Measurements from ENCODE around the gene IL4R. TPM values are rescaled to one million over a fixed set of nuclear protein-coding genes. Genes with fewer than 3 reads are reported as not detected.
A peak's percentile ranks its signal among the peaks of the same experiment; 100 is the strongest.
"Not testable (repeated sequence)": the region's sequence is repeated elsewhere in the genome, so short reads cannot be mapped to it uniquely, and the experiment has no call there.

Gene IL4R
- total RNA-seq, 4 donors from 2014 or later: 84.9 to 97.9 (median 89.8) TPM

GRCh38 chr16:27268376-27269299 is 45.1 kb upstream of the IL4R start, which contains the start of gene NSMCE1:
TSS of gene NSMCE1 (minus strand) at chr16:27268772. CDS start at chr16:27257570, 11,202 bp downstream.
- peak in 2 of 4 donors; percentile 44 to 88 for TF ChIP-seq POLR2A (IDR thresholded peaks at IDR 0.05)
- TF ChIP-seq CTCF (IDR thresholded peaks at IDR 0.05): peak in 2 of 6 experiments; percentile 30 to 33
- Histone ChIP-seq H3K27ac (peak within 1 kb of the TSS; percentile 83 to 95 (median 90)), H3K9me3 (no peaks in the 10 kb centered on the region), H3K4me3 (peak within 1 kb of the TSS; percentile 69 to 95 (median 80)), H3K36me3 (no peaks in the 10 kb centered on the region), H3K4me1 (peaks cover 11 to 32% (median 12%) of the 10 kb centered on the region in 3 donors), H3K27me3 (no peaks in the 10 kb centered on the region)
- intact Hi-C loops (cut with DNase I): no loop called here
- 3 to 11% methylated on average over 27 to 39 of the region's 58 CpGs for WGBS, 2 donors
- peak; percentile 76 for DNase-seq

- Histone ChIP-seq H3K36me3 (no peaks in the 10 kb centered on the region), H3K4me3 (peak overlapping the region; percentile 69 to 95 (median 80)), H3K27me3 (no peaks in the 10 kb centered on the region), H3K27ac (peak overlapping the region; percentile 83 to 95 (median 90)), H3K4me1 (peaks cover 11 to 23% (median 12%) of the 10 kb centered on the region in 3 donors), H3K9me3 (no peaks in the 10 kb centered on the region)
- TF ChIP-seq POLR2A (IDR thresholded peaks at IDR 0.05): no peak
- TF ChIP-seq CTCF (IDR thresholded peaks at IDR 0.05): no peak
- no peak for DNase-seq
- 79% methylated on average over 7 to 9 of the region's 9 CpGs for WGBS, 2 donors
- intact Hi-C loops (cut with DNase I): no loop called here
Measured at GRCh38 chr16:27269300-27270150, 44.2 kb upstream of the IL4R start.

- Histone ChIP-seq H3K27me3 (no peaks in the 10 kb centered on the region), H3K27ac (no peak overlapping the region), H3K4me1 (peaks cover 11 to 23% (median 12%) of the 10 kb centered on the region in 3 donors), H3K4me3 (no peak overlapping the region), H3K36me3 (no peaks in the 10 kb centered on the region), H3K9me3 (no peaks in the 10 kb centered on the region)
- 83 to 89% methylated on average over 4 of the region's 4 CpGs for WGBS, 2 donors
- intact Hi-C loops (cut with DNase I): no loop called here
- TF ChIP-seq POLR2A (IDR thresholded peaks at IDR 0.05) (no peak), CTCF (IDR thresholded peaks at IDR 0.05) (no peak)
- DNase-seq: no peak
Measured at GRCh38 chr16:27270349-27270748, 43.4 kb upstream of the IL4R start.

GRCh38 chr16:27272076-27272475 is 41.7 kb upstream of the IL4R start:
- TF ChIP-seq CTCF (IDR thresholded peaks at IDR 0.05) (no peak), POLR2A (IDR thresholded peaks at IDR 0.05) (no peak)
- peaks cover 11 to 23% (median 12%) of the 10 kb centered on the region in 3 donors for H3K4me1 ChIP-seq
- WGBS, 2 donors: 87 to 90% methylated on average over 4 of the region's 4 CpGs

GRCh38 chr16:27272697-27273096 is 41.1 kb upstream of the IL4R start:
- intact Hi-C loops (cut with DNase I): not testable (repeated sequence)

More at GRCh38 chr16:27272076-27272475, 41.7 kb upstream of the IL4R start:
- no peaks in the 10 kb centered on the region for H3K9me3 ChIP-seq
- H3K36me3 ChIP-seq: no peaks in the 10 kb centered on the region
- no peak for DNase-seq
- intact Hi-C loops (cut with DNase I): no loop called here
- no peaks in the 10 kb centered on the region for H3K27me3 ChIP-seq
- H3K4me3 ChIP-seq: no peak overlapping the region
- no peak overlapping the region for H3K27ac ChIP-seq

More at GRCh38 chr16:27272697-27273096, 41.1 kb upstream of the IL4R start:
- not testable (repeated sequence) for DNase-seq, H3K36me3 ChIP-seq, H3K4me3 ChIP-seq, H3K27me3 ChIP-seq, H3K9me3 ChIP-seq, H3K27ac ChIP-seq
- peaks cover 8 to 17% (median 11%) of the 10 kb centered on the region in 3 donors for H3K4me1 ChIP-seq
- 95 to 98% methylated on average over 7 of the region's 7 CpGs for WGBS, 2 donors
